K562 (cell line): Measurements from ENCODE around the gene DHX38. TPM values are rescaled to one million over a fixed set of nuclear protein-coding genes. Genes with fewer than 3 reads are reported as not detected.

Experiments
- ATAC-seq: fragments of 200-7000 bp; cut with Tn5 transposase; 3 replicates; pipeline ENCODE4 v1.9.1; 2020; ENCODE audit warnings: moderate library complexity
- BruUV-seq: library from RNA; stranded (reverse); fragments of 400-500 nt; replicated peaks from 2 replicates; lab custom pipeline; 2021; lab: Mats Ljungman, UMichigan
- CTCF ChIA-PET: fragments of 300-600 bp; formaldehyde crosslinking; extraction: SDS; loops from one replicate; lab custom pipeline; 2021; ENCODE audit warnings: low intra/inter-chr PET ratio; lab: Yijun Ruan, JAX
- POLR2A ChIA-PET: fragments of 300-600, 350-650 bp; sonication (Branson Sonifier 250); formaldehyde crosslinking; extraction: SDS; loops from one replicate; lab custom pipeline; 2021; ENCODE audit warnings: antibody characterized with exemption, inconsistent platforms; lab: Yijun Ruan, JAX
- DNase-seq, 4 experiments: peaks; one replicate each; pipeline versions ENCODE4 v3.0.0 to v3.0.0-alpha.2; 2011 to 2018; ENCODE audit warnings: low spot score in 3 of 4, mixed read lengths in 3 of 4; ENCODE audit errors: extremely low read depth in 1 of 4
- FAIRE-seq: peaks from 2 replicates; lab custom pipeline; 2011; peaks lifted over from hg19 to GRCh38; lab: Jason Lieb, UNC
- H2AFZ ChIP-seq: 2 replicates; pipeline ENCODE4 v1.6.0; 2011; ENCODE audit warnings: low read depth, low read length, control low read depth, inconsistent platforms
- H3K27ac ChIP-seq: fragments of 200-600 bp; 3 replicates; pipeline ENCODE4 v1.8.0; 2011; ENCODE audit warnings: low read depth, mild to moderate bottlenecking, control low read depth, inconsistent platforms, low read length, moderate library complexity, mixed read lengths; ENCODE audit errors: extremely low read depth
- H3K27me3 ChIP-seq, 2 experiments: fragments of 300-600 bp in 1 of 2; 2 replicates in 1 of 2; 3 replicates in 1 of 2; pipeline versions ENCODE4 v1.6.0 to v1.8.0; 2011; ENCODE audit warnings: inconsistent platforms in 2 of 2, low read length in 2 of 2, mild to moderate bottlenecking in 1 of 2, mixed read lengths in 1 of 2, moderate library complexity in 1 of 2; ENCODE audit not compliant: control insufficient read depth in 2 of 2, insufficient read depth in 2 of 2
- H3K36me3 ChIP-seq: fragments of 300-600 bp; 3 replicates; pipeline ENCODE4 v1.8.0; 2011; ENCODE audit warnings: mild to moderate bottlenecking, low read length, inconsistent platforms; ENCODE audit not compliant: control insufficient read depth, insufficient read depth
- H3K4me1 ChIP-seq, 2 experiments: fragments of 200-600 bp in 1 of 2; replicated peaks in 1 of 2; 2 replicates in 1 of 2; 3 replicates in 1 of 2; pipeline versions ENCODE4 v1.5.1 to v1.8.0; 2011; ENCODE audit warnings: inconsistent platforms in 2 of 2, low read length in 2 of 2, mild to moderate bottlenecking in 1 of 2, mixed read lengths in 1 of 2, moderate library complexity in 1 of 2; ENCODE audit not compliant: control insufficient read depth in 2 of 2, insufficient read depth in 2 of 2
- H3K4me2 ChIP-seq: 2 replicates; pipeline ENCODE4 v1.6.1; 2011; ENCODE audit warnings: low read length, control low read depth, inconsistent platforms, mixed read lengths; ENCODE audit not compliant: insufficient read depth
- H3K4me3 ChIP-seq: fragments of 200-600 bp; sonication (generic), shearing (Covaris generic); 2 replicates; pipeline ENCODE4 v1.5.1; 2016; ENCODE audit warnings: control low read depth, inconsistent platforms
- H3K79me2 ChIP-seq: fragments of 200-600 bp; 3 replicates; pipeline ENCODE4 v1.8.0; 2011; ENCODE audit warnings: low read length, inconsistent platforms; ENCODE audit not compliant: control insufficient read depth, insufficient read depth
- H3K9ac ChIP-seq, 2 experiments: 2 replicates each; pipeline versions ENCODE4 v1.6.0 to v1.6.1; 2011; ENCODE audit warnings: low read depth in 2 of 2, low read length in 2 of 2, control low read depth in 1 of 2, inconsistent platforms in 1 of 2, mild to moderate bottlenecking in 1 of 2, mixed read lengths in 1 of 2; ENCODE audit not compliant: insufficient read depth in 1 of 2
- H3K9me1 ChIP-seq: one replicate; pipeline ENCODE4 v1.6.0; 2011; ENCODE audit warnings: inconsistent platforms, mild to moderate bottlenecking, low read length, moderate library complexity; ENCODE audit not compliant: control insufficient read depth, insufficient read depth
- H3K9me3 ChIP-seq: replicated peaks from 2 replicates; pipeline ENCODE4 v1.5.1; 2011; ENCODE audit warnings: low read depth, low read length, inconsistent platforms; ENCODE audit not compliant: control insufficient read depth, insufficient read depth
- H4K20me1 ChIP-seq: replicated peaks from 2 replicates; pipeline ENCODE4 v1.6.1; 2011; ENCODE audit warnings: low read length, inconsistent platforms, mixed read lengths; ENCODE audit not compliant: control insufficient read depth, insufficient read depth
- GATAD2B ChIP-seq: fragments of 450-650 bp; IDR thresholded peaks from 2 replicates; pipeline ENCODE4 v1.6.1; 2017; ENCODE audit warnings: mild to moderate bottlenecking, borderline replicate concordance
- JUN ChIP-seq, 2 experiments: sonication (generic) in 1 of 2; formaldehyde crosslinking in 1 of 2; IDR thresholded peaks; 2 replicates each; pipeline versions ENCODE4 v1.6.1 to v1.8.0; 2012 to 2022; ENCODE audit warnings: borderline replicate concordance in 2 of 2, mild to moderate bottlenecking in 2 of 2, improper control_type of control experiment in 1 of 2, low read depth in 1 of 2, low read length in 1 of 2, missing genetic modification reagents in 1 of 2
- NCOA4 ChIP-seq: fragments of 450-650 bp; IDR thresholded peaks from 2 replicates; pipeline ENCODE4 v1.6.1; 2018; ENCODE audit warnings: mild to moderate bottlenecking; ENCODE audit not compliant: partially characterized antibody
- PATZ1 ChIP-seq: fragments of 250-450 bp; sonication (Bioruptor Pico); IDR thresholded peaks from 2 replicates; pipeline ENCODE4 v1.5.0; 2020; ENCODE audit warnings: mild to moderate bottlenecking, borderline replicate concordance
- PREB ChIP-seq: sonication (generic); formaldehyde crosslinking; IDR thresholded peaks from 2 replicates; pipeline ENCODE4 v1.8.1; 2023; ENCODE audit warnings: mild to moderate bottlenecking, missing genetic modification reagents
- SMAD4 ChIP-seq: fragments of 250-450 bp; sonication (Bioruptor Pico); conservative IDR thresholded peaks from 2 replicates; pipeline ENCODE4 v1.8.0; 2021; ENCODE audit warnings: inconsistent platforms, mild to moderate bottlenecking, moderate library complexity
- SRF ChIP-seq, 2 experiments: fragments of 250-450, 450-650 bp in 1 of 2; sonication (Bioruptor Pico) in 1 of 2; sonication (generic) in 1 of 2; formaldehyde crosslinking; IDR thresholded peaks; 2 replicates each; pipeline versions ENCODE4 v1.5.0 to v1.5.1; 2020 to 2022; ENCODE audit warnings: mild to moderate bottlenecking in 1 of 2, missing genetic modification reagents in 1 of 2
- WGBS: fragments of 100-300 bp; shearing (Covaris generic); methylation state at CpG from one replicate; pipeline ENCODE4 v1.1.6; 2016; ENCODE audit warnings: low coverage, mixed read lengths; ENCODE audit not compliant: insufficient coverage; ENCODE audit errors: missing lambda C conversion rate; 5-methylcytosine and 5-hydroxymethylcytosine counted together
- in situ Hi-C: fragments of 300-500 bp; cut with MboI; formaldehyde crosslinking; loops from 4 replicates; pipeline ENCODE4 v1.15.0; 2018; ENCODE audit warnings: inconsistent platforms, mixed read lengths
- intact Hi-C: fragments of 100-400 bp; cut with micrococcal nuclease; formaldehyde crosslinking; loops from 2 replicates; pipeline ENCODE4 v1.14.2; 2022
- polyA plus RNA-seq, 8 experiments: library from polyadenylated mRNA; depleted of rRNA in 4 of 8; stranded (reverse) in 5 of 8; unstranded in 3 of 8; fragments of >200 nt; fragmentation: Nextera tagmentation in 2 of 8; fragmentation: Illumina TruSeq in 1 of 8; extraction: Ambion mirVana in 2 of 8; extraction: Trizol in 1 of 8; gene quantifications; 2 replicates each; pipeline versions ENCODE4 v1.2.1 to v1.2.3, GENCODE V29; 2011 to 2014; ENCODE audit warnings: inconsistent platforms in 1 of 8, missing spikeins in 1 of 8
- total RNA-seq, 7 experiments: library from RNA; depleted of rRNA in 6 of 7; stranded (reverse); fragments of >200 nt in 6 of 7; fragmentation: Illumina TruSeq in 2 of 7; extraction: Trizol in 2 of 7; gene quantifications; 2 replicates each; pipeline versions ENCODE4 v1.2.1 to v1.2.3, GENCODE V29; 2011 to 2021; ENCODE audit warnings: low replicate concordance in 1 of 7
- TF ChIP-seq, protein P1 (sequence below): fragments of 250-450 bp; sonication (Bioruptor Pico); IDR thresholded peaks from 2 replicates; pipeline ENCODE4 v1.4.0; 2020; ENCODE audit warnings: mild to moderate bottlenecking, moderate library complexity

The DHX38 gene
- total and polyA plus RNA-seq, 9 of the 15 experiments (the other 6 are each of a cell fraction or from before 2014, with no cell fraction given) = 2.8 to 76.8 (median 40.8) TPM

- Histone ChIP-seq H3K4me1 (no peaks in the 10 kb centered on the region), H3K27ac (no peak overlapping the region), H3K4me2 (no peak overlapping the region), H4K20me1 (no peaks in the 10 kb centered on the region), H3K9me3 (no peaks in the 10 kb centered on the region), H2AFZ (no peak overlapping the region), H3K79me2 (no peaks in the 10 kb centered on the region), H3K9me1 (no peaks in the 10 kb centered on the region), H3K36me3 (no peaks in the 10 kb centered on the region), H3K27me3 (0 out of 5 replicates have a peak, but pooled peaks cover 7% of the 10 kb centered on the region in 2 experiments), H3K4me3 (no peak overlapping the region), H3K9ac (no peak overlapping the region)
- ChIA-PET CTCF (no interaction called here), POLR2A (interaction anchor here (0.6 kb wide), 1 partner anchor 43 kb away, joined by 3 read pairs; no protein-coding TSS in a partner anchor)
- no peak for FAIRE-seq
- BruUV-seq = no TSS peak
- TF ChIP-seq SMAD4 (CRISPR knock-in tag) (no peak), GATAD2B (no peak), SRF (CRISPR knock-in tag; IDR thresholded peaks at IDR 0.05) (no peak), JUN (IDR thresholded peaks at IDR 0.05; ENCODE audit: borderline replicate concordance, low read depth, low read length) (no peak), JUN (CRISPR knock-in tag; IDR thresholded peaks at IDR 0.05; ENCODE audit: borderline replicate concordance) (no peak), NCOA4 (no peak), PATZ1 (CRISPR knock-in tag) (no peak), PREB (CRISPR knock-in tag) (no peak)
- TF ChIP-seq, protein P1, sequence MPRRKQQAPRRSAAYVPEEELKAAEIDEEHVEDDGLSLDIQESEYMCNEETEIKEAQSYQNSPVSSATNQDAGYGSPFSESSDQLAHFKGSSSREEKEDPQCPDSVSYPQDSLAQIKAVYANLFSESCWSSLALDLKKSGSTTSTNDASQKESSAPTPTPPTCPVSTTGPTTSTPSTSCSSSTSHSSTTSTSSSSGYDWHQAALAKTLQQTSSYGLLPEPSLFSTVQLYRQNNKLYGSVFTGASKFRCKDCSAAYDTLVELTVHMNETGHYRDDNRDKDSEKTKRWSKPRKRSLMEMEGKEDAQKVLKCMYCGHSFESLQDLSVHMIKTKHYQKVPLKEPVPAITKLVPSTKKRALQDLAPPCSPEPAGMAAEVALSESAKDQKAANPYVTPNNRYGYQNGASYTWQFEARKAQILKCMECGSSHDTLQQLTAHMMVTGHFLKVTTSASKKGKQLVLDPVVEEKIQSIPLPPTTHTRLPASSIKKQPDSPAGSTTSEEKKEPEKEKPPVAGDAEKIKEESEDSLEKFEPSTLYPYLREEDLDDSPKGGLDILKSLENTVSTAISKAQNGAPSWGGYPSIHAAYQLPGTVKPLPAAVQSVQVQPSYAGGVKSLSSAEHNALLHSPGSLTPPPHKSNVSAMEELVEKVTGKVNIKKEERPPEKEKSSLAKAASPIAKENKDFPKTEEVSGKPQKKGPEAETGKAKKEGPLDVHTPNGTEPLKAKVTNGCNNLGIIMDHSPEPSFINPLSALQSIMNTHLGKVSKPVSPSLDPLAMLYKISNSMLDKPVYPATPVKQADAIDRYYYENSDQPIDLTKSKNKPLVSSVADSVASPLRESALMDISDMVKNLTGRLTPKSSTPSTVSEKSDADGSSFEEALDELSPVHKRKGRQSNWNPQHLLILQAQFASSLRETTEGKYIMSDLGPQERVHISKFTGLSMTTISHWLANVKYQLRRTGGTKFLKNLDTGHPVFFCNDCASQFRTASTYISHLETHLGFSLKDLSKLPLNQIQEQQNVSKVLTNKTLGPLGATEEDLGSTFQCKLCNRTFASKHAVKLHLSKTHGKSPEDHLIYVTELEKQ (CRISPR knock-in tag) = no peak
- intact Hi-C loops = no loop called here
- WGBS = 2% methylated on average over 6 of the region's 6 CpGs
- no peak for DNase-seq
- no peak for ATAC-seq
- in situ Hi-C loops = no loop called here
Observed at GRCh38 chr16:72162105-72162692, 68.6 kb downstream of the DHX38 start.
